ENCODE results near the gene CLDN4. TPM values are rescaled to one million over a fixed set of nuclear protein-coding genes. Genes with fewer than 3 reads are reported as not detected.

Gene CLDN4
- total and polyA plus RNA-seq, 2 experiments from 2014 or later: 11.6 to 19.4 TPM

- H3K27ac Mint-ChIP-seq: no peak overlapping the region
- ATAC-seq (no peak), DNase-seq (ENCODE audit: low spot score) (no peak)
- Histone ChIP-seq H4K20me1 (replicated peaks; ENCODE audit: insufficient read depth) (no peaks in the 10 kb centered on the region), H3K36me3 (ENCODE audit: insufficient read depth) (no peaks in the 10 kb centered on the region), H2AFZ (no peak overlapping the region), H3K27me3 (ENCODE audit: insufficient read depth) (no peaks in the 10 kb centered on the region), H3K9me2 (ENCODE audit: insufficient read depth) (no peaks in the 10 kb centered on the region), H3K4me2 (no peak overlapping the region), H3K27ac (ENCODE audit: low read depth) (no peak overlapping the region), H3K4me1 (ENCODE audit: insufficient read depth) (no peaks in the 10 kb centered on the region), H3K79me2 (replicated peaks; ENCODE audit: insufficient read depth) (no peaks in the 10 kb centered on the region), H3K4me3 (no peak overlapping the region), H3F3A (replicated peaks; ENCODE audit: low read depth) (no peaks in the 10 kb centered on the region)
- no peak overlapping the region for H3K4me3 Mint-ChIP-seq
- TF ChIP-seq STAT1 (IDR thresholded peaks at IDR 0.05; ENCODE audit: unreplicated experiment): no peak
- no peak for TF ChIP-seq ZNF114 (CRISPR knock-in tag; IDR thresholded peaks at IDR 0.05)
- no peak for TF ChIP-seq CTCF (conservative IDR thresholded peaks at IDR 0.05; ENCODE audit: low read depth in 2 of 2)
- TF ChIP-seq ETS1 (IDR thresholded peaks at IDR 0.05): no peak
- TF ChIP-seq EZH2phosphoT487 (IDR thresholded peaks at IDR 0.05; ENCODE audit: unreplicated experiment): no peak
- TF ChIP-seq REST (IDR thresholded peaks at IDR 0.05; ENCODE audit: unreplicated experiment): no peak
- TF ChIP-seq ZNF331 (CRISPR knock-in tag; IDR thresholded peaks at IDR 0.05; ENCODE audit: low read depth): no peak
- no peak for TF ChIP-seq NANOG (IDR thresholded peaks at IDR 0.05; ENCODE audit: borderline replicate concordance)
- TF ChIP-seq ZNF462 (CRISPR knock-in tag; IDR thresholded peaks at IDR 0.05): no peak
- TF ChIP-seq CREB1 (CRISPR knock-in tag; IDR thresholded peaks at IDR 0.05; ENCODE audit: low read depth): no peak
- no peak for TF ChIP-seq JUNB (IDR thresholded peaks at IDR 0.05; ENCODE audit: unreplicated experiment)
- no peak for TF ChIP-seq POLR2AphosphoS5 (IDR thresholded peaks at IDR 0.05; ENCODE audit: low read depth)
- no peak for TF ChIP-seq EZH2 (IDR thresholded peaks at IDR 0.05; ENCODE audit: low read depth, unreplicated experiment)
- H3K4me1 Mint-ChIP-seq: peaks cover 3% of the 10 kb centered on the region; the same call in 2 of the 3 replicates
- H3K9me3 Mint-ChIP-seq: no peaks in the 10 kb centered on the region
- no peaks in the 10 kb centered on the region for H3K36me3 Mint-ChIP-seq (ENCODE audit: low read depth)
- peaks cover 4% of the 10 kb centered on the region for H3K27me3 Mint-ChIP-seq (ENCODE audit: insufficient read depth, low read depth, poor library complexity)
Observed at GRCh38 chr7:73876361-73876760, 45.6 kb downstream of the CLDN4 start.
